Femur (tissue), 1 donor: ENCODE results near the gene QSOX2.

Experiments
- DNase-seq: peaks from one replicate; pipeline ENCODE4 v3.0.0-alpha.2; 2017

Gene QSOX2

GRCh38 chr9:136187683-136188586 lies 57.7 kb downstream of the QSOX2 start:
- no peak for DNase-seq

GRCh38 chr9:136187197-136187596 lies 58.4 kb downstream of the QSOX2 start:
- DNase-seq: no peak

GRCh38 chr9:136186386-136186785 lies 59.2 kb downstream of the QSOX2 start:
- DNase-seq: no peak

GRCh38 chr9:136185596-136186366 lies 59.8 kb downstream of the QSOX2 start:
- no peak for DNase-seq

GRCh38 chr9:136185066-136185465 lies 60.5 kb downstream of the QSOX2 start:
- DNase-seq: no peak

GRCh38 chr9:136182850-136183422 lies 62.7 kb downstream of the QSOX2 start:
- DNase-seq: no peak

- no peak for DNase-seq
Observed at GRCh38 chr9:136182420-136182787, 63.2 kb downstream of the QSOX2 start.

GRCh38 chr9:136181784-136182419 lies 63.7 kb downstream of the QSOX2 start:
- no peak for DNase-seq

GRCh38 chr9:136180586-136180985 lies 65.0 kb downstream of the QSOX2 start:
- no peak for DNase-seq

- no peak for DNase-seq
Observed at GRCh38 chr9:136179761-136180160, 65.9 kb downstream of the QSOX2 start.

- no peak for DNase-seq
Observed at GRCh38 chr9:136179101-136179616, 66.5 kb downstream of the QSOX2 start.

GRCh38 chr9:136178773-136179075 lies 66.9 kb downstream of the QSOX2 start:
- DNase-seq: no peak

- no peak for DNase-seq
Observed at GRCh38 chr9:136178061-136178772, 67.4 kb downstream of the QSOX2 start.

GRCh38 chr9:136177224-136177623 lies 68.4 kb downstream of the QSOX2 start:
- no peak for DNase-seq

GRCh38 chr9:136175616-136176197 lies 69.9 kb downstream of the QSOX2 start:
- peak; percentile 59 for DNase-seq

GRCh38 chr9:136174779-136175615 lies 70.6 kb downstream of the QSOX2 start:
- DNase-seq: no peak

- no peak for DNase-seq
Observed at GRCh38 chr9:136173648-136174290, 71.8 kb downstream of the QSOX2 start.

- DNase-seq: no peak
Observed at GRCh38 chr9:136172412-136173079, 73.1 kb downstream of the QSOX2 start.

GRCh38 chr9:136171801-136172411 lies 73.7 kb downstream of the QSOX2 start:
- no peak for DNase-seq
